NCI-H1930 (cell line): ENCODE results near the gene STOX1.
"Not testable (repeated sequence)": the region's sequence is repeated elsewhere in the genome, so short reads cannot be mapped to it uniquely, and the experiment has no call there.

Source experiments
- DNase-seq, 2 experiments: peaks; one replicate each; lab custom pipeline; 2025; lab: John Stamatoyannopoulos, UW

The STOX1 gene

GRCh38 chr10:68828833-68829232 is 1.5 kb downstream of the STOX1 start:
- DNase-seq, result no peak

GRCh38 chr10:68829521-68829920 is 2.2 kb downstream of the STOX1 start:
- no peak for DNase-seq

- DNase-seq, result no peak
Measured at GRCh38 chr10:68829952-68830351, 2.6 kb downstream of the STOX1 start.

GRCh38 chr10:68831961-68832455 is 4.7 kb downstream of the STOX1 start:
- DNase-seq, result no peak

GRCh38 chr10:68832601-68833000 is 5.3 kb downstream of the STOX1 start:
- no peak for DNase-seq

- no peak for DNase-seq
Measured at GRCh38 chr10:68837626-68838322, 10.4 kb downstream of the STOX1 start.

GRCh38 chr10:68840650-68841049 is 13.3 kb downstream of the STOX1 start:
- not testable (repeated sequence) for DNase-seq

- no peak for DNase-seq
Measured at GRCh38 chr10:68848281-68848680, 20.9 kb downstream of the STOX1 start.

GRCh38 chr10:68848806-68849205 is 21.5 kb downstream of the STOX1 start:
- DNase-seq, result no peak

GRCh38 chr10:68856352-68856751 is 29.0 kb downstream of the STOX1 start:
- DNase-seq, result no peak

GRCh38 chr10:68857005-68857404 is 29.7 kb downstream of the STOX1 start:
- no peak for DNase-seq

- no peak for DNase-seq
Measured at GRCh38 chr10:68861253-68861652, 33.9 kb downstream of the STOX1 start.

GRCh38 chr10:68864611-68865010 is 37.3 kb downstream of the STOX1 start:
- no peak for DNase-seq

GRCh38 chr10:68868173-68868572 is 40.8 kb downstream of the STOX1 start:
- DNase-seq, result not testable (repeated sequence)

- DNase-seq, result no peak
Measured at GRCh38 chr10:68869623-68870022, 42.3 kb downstream of the STOX1 start.

- no peak for DNase-seq
Measured at GRCh38 chr10:68870061-68870460, 42.7 kb downstream of the STOX1 start.

- DNase-seq, result no peak
Measured at GRCh38 chr10:68870545-68871104, 43.3 kb downstream of the STOX1 start.

- peak; percentile 2 to 51 for DNase-seq
Measured at GRCh38 chr10:68871105-68871711, 43.9 kb downstream of the STOX1 start.

- peak; percentile 43 to 80 for DNase-seq
Measured at GRCh38 chr10:68871731-68872342, 44.5 kb downstream of the STOX1 start.

GRCh38 chr10:68876246-68877138 is 49.2 kb downstream of the STOX1 start:
- DNase-seq, result no peak

GRCh38 chr10:68877482-68878110 is 50.3 kb downstream of the STOX1 start:
- no peak for DNase-seq
